NCI-H526 (cell line): ENCODE data around the gene STARD3NL.
A peak's percentile ranks its signal among the peaks of the same experiment; 100 is the strongest.

Source experiments
- DNase-seq, 2 experiments: peaks; one replicate each; lab custom pipeline; 2025; lab: John Stamatoyannopoulos, UW

The STARD3NL gene

GRCh38 chr7:38185395-38186307, 7.6 kb downstream of the STARD3NL start:
- DNase-seq = peak; percentile 5 to 15

- DNase-seq = peak; percentile 59 to 62
Measured at GRCh38 chr7:38186593-38187314, 8.7 kb downstream of the STARD3NL start.

GRCh38 chr7:38187794-38188440, 9.9 kb downstream of the STARD3NL start:
- no peak for DNase-seq

GRCh38 chr7:38189231-38189938, 11.3 kb downstream of the STARD3NL start:
- peak; percentile 2 to 17 for DNase-seq

- DNase-seq = no peak
Measured at GRCh38 chr7:38190011-38190410, 12.0 kb downstream of the STARD3NL start.

- DNase-seq = no peak
Measured at GRCh38 chr7:38191791-38192190, 13.7 kb downstream of the STARD3NL start.

- DNase-seq = no peak
Measured at GRCh38 chr7:38192327-38192726, 14.3 kb downstream of the STARD3NL start.

- DNase-seq = no peak
Measured at GRCh38 chr7:38195804-38196595, 18.0 kb downstream of the STARD3NL start.

GRCh38 chr7:38198366-38198765, 20.3 kb downstream of the STARD3NL start:
- DNase-seq = no peak

GRCh38 chr7:38199154-38199553, 21.1 kb downstream of the STARD3NL start:
- no peak for DNase-seq

GRCh38 chr7:38199782-38200181, 21.7 kb downstream of the STARD3NL start:
- DNase-seq = no peak

GRCh38 chr7:38206071-38206470, 28.0 kb downstream of the STARD3NL start:
- DNase-seq = no peak

GRCh38 chr7:38207843-38208242, 29.8 kb downstream of the STARD3NL start:
- DNase-seq = no peak

- DNase-seq = no peak
Measured at GRCh38 chr7:38211486-38211885, 33.4 kb downstream of the STARD3NL start.

- DNase-seq = no peak
Measured at GRCh38 chr7:38211940-38212339, 33.9 kb downstream of the STARD3NL start.

- peak in 1 of 2 experiments; percentile 2 for DNase-seq
Measured at GRCh38 chr7:38215115-38215514, 37.1 kb downstream of the STARD3NL start.

GRCh38 chr7:38215735-38216670, 38.0 kb downstream of the STARD3NL start:
- peak; percentile 45 to 76 for DNase-seq

- no peak for DNase-seq
Measured at GRCh38 chr7:38217672-38218071, 39.6 kb downstream of the STARD3NL start.

- DNase-seq = no peak
Measured at GRCh38 chr7:38220452-38220851, 42.4 kb downstream of the STARD3NL start.
